ENCODE results near the gene ARHGAP6.

- TF ChIP-seq CTCF (IDR thresholded peaks at IDR 0.05) = no peak
- TF ChIP-seq POLR2A (IDR thresholded peaks at IDR 0.05) = no peak
These were observed 251.6 kb downstream of the ARHGAP6 start for GRCh38 chrX:11414091-11414490.

Measured in heart left ventricle (tissue), 13 donors.